Measurements from ENCODE around the gene MVP. TPM values are rescaled to one million over a fixed set of nuclear protein-coding genes. Genes with fewer than 3 reads are reported as not detected.
"Not testable (repeated sequence)": the region's sequence is repeated elsewhere in the genome, so short reads cannot be mapped to it uniquely, and the experiment has no call there.

Gene MVP
- total and polyA plus RNA-seq, 4 donors: 150 to 322 (median 253) TPM

GRCh38 chr16:29830774-29831173 lies 10.5 kb downstream of the MVP start:
- no peak for DNase-seq

DNA sequence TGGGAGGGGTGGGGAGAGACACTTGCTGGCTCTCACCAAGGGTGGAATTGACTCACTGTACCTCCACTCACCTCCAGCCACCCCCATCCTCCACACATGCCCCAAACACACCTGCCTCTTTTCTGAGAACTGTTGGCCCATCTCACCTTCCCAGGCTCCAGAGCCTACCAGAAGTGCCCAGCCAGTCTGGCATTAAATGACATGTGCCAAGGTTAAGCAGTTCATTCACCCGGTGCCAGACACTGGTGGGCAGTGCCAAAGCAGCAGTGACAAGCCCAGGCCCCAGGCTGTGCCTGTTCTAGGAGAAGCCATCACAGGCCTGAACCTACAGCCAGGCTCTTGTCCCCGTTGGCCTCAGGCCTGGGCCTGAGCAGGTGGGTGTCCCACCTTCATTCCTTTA lies 11.2 kb downstream of the MVP start:
- ATAC-seq (ENCODE audit: insufficient read depth, low FRiP score): no peak
- Histone ChIP-seq H3K27me3 (ENCODE audit: control insufficient read depth in 3 of 3, insufficient read depth in 3 of 3, low read length in 2 of 3) (no peaks in the 10 kb centered on the region), H3K4me1 (ENCODE audit: control insufficient read depth in 5 of 5, insufficient read depth in 5 of 5, low read length in 5 of 5) (peaks cover 0 to 7% (median 0%) of the 10 kb centered on the region in 5 donors), H3K36me3 (ENCODE audit: control insufficient read depth in 4 of 4, insufficient read depth in 4 of 4, low read length in 4 of 4) (peaks cover 0 to 47% (median 0%) of the 10 kb centered on the region in 4 donors), H3K4me3 (no peak overlapping the region), H3K27ac (ENCODE audit: low read depth in 1 of 2, low read length in 1 of 2) (no peak overlapping the region), H3K9ac (ENCODE audit: insufficient read depth in 1 of 2, low read length in 2 of 2) (no peak overlapping the region), H3K9me3 (ENCODE audit: control insufficient read depth in 4 of 4, insufficient read depth in 3 of 4, low read length in 3 of 4) (no peaks in the 10 kb centered on the region)
- 84 to 91% methylated on average over 2 of the region's 2 CpGs for WGBS, 2 donors
- TF ChIP-seq, protein P1, sequence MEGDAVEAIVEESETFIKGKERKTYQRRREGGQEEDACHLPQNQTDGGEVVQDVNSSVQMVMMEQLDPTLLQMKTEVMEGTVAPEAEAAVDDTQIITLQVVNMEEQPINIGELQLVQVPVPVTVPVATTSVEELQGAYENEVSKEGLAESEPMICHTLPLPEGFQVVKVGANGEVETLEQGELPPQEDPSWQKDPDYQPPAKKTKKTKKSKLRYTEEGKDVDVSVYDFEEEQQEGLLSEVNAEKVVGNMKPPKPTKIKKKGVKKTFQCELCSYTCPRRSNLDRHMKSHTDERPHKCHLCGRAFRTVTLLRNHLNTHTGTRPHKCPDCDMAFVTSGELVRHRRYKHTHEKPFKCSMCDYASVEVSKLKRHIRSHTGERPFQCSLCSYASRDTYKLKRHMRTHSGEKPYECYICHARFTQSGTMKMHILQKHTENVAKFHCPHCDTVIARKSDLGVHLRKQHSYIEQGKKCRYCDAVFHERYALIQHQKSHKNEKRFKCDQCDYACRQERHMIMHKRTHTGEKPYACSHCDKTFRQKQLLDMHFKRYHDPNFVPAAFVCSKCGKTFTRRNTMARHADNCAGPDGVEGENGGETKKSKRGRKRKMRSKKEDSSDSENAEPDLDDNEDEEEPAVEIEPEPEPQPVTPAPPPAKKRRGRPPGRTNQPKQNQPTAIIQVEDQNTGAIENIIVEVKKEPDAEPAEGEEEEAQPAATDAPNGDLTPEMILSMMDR (IDR thresholded peaks at IDR 0.05; ENCODE audit: control extremely low read depth, extremely low read depth): no peak
- no peak for DNase-seq

More at GRCh38 chr16:29830774-29831173, 10.5 kb downstream of the MVP start:
- peaks cover 0 to 47% (median 0%) of the 10 kb centered on the region in 4 donors for H3K36me3 ChIP-seq (ENCODE audit: control insufficient read depth in 4 of 4, insufficient read depth in 4 of 4, low read length in 4 of 4)
- H3K4me1 ChIP-seq (ENCODE audit: control insufficient read depth in 5 of 5, insufficient read depth in 5 of 5, low read length in 5 of 5): peaks cover 0 to 13% (median 0%) of the 10 kb centered on the region in 5 donors
- H3K27ac ChIP-seq (ENCODE audit: low read depth in 1 of 2, low read length in 1 of 2): no peak overlapping the region
- ATAC-seq (ENCODE audit: insufficient read depth, low FRiP score): no peak
- H3K9ac ChIP-seq (ENCODE audit: insufficient read depth in 1 of 2, low read length in 2 of 2): no peak overlapping the region
- TF ChIP-seq, protein P1 (IDR thresholded peaks at IDR 0.05; ENCODE audit: control extremely low read depth, extremely low read depth): no peak
- no peaks in the 10 kb centered on the region for H3K9me3 ChIP-seq (ENCODE audit: control insufficient read depth in 4 of 4, insufficient read depth in 3 of 4, low read length in 3 of 4)
- 94 to 95% methylated on average over 11 of the region's 11 CpGs for WGBS, 2 donors
- no peaks in the 10 kb centered on the region for H3K27me3 ChIP-seq (ENCODE audit: control insufficient read depth in 3 of 3, insufficient read depth in 3 of 3, low read length in 2 of 3)
- H3K4me3 ChIP-seq: no peak overlapping the region

- not testable (repeated sequence) for H3K9me3 ChIP-seq (ENCODE audit: control insufficient read depth in 4 of 4, insufficient read depth in 3 of 4, low read length in 3 of 4); H3K4me3 ChIP-seq; H3K9ac ChIP-seq (ENCODE audit: insufficient read depth in 1 of 2, low read length in 2 of 2); H3K4me1 ChIP-seq (ENCODE audit: control insufficient read depth in 5 of 5, insufficient read depth in 5 of 5, low read length in 5 of 5); H3K27me3 ChIP-seq (ENCODE audit: control insufficient read depth in 3 of 3, insufficient read depth in 3 of 3, low read length in 2 of 3); ATAC-seq (ENCODE audit: insufficient read depth, low FRiP score); DNase-seq; H3K27ac ChIP-seq (ENCODE audit: low read depth in 1 of 2, low read length in 1 of 2)
- H3K36me3 ChIP-seq (ENCODE audit: control insufficient read depth in 4 of 4, insufficient read depth in 4 of 4, low read length in 4 of 4): peaks cover 0 to 59% (median 0%) of the 10 kb centered on the region in 4 donors
- 97 to 100% methylated on average over 4 of the region's 4 CpGs for WGBS, 2 donors
Measured at GRCh38 chr16:29833219-29833618, 13.0 kb downstream of the MVP start.

GRCh38 chr16:29834079-29834478 lies 13.8 kb downstream of the MVP start:
- Histone ChIP-seq H3K27ac (ENCODE audit: low read depth in 1 of 2, low read length in 1 of 2) (no peak overlapping the region), H3K9ac (ENCODE audit: insufficient read depth in 1 of 2, low read length in 2 of 2) (no peak overlapping the region), H3K27me3 (ENCODE audit: control insufficient read depth in 3 of 3, insufficient read depth in 3 of 3, low read length in 2 of 3) (peaks cover 0 to 2% (median 0%) of the 10 kb centered on the region in 3 donors), H3K36me3 (ENCODE audit: control insufficient read depth in 4 of 4, insufficient read depth in 4 of 4, low read length in 4 of 4) (peaks cover 0 to 66% (median 0%) of the 10 kb centered on the region in 4 donors), H3K9me3 (ENCODE audit: control insufficient read depth in 4 of 4, insufficient read depth in 3 of 4, low read length in 3 of 4) (no peaks in the 10 kb centered on the region), H3K4me3 (no peak overlapping the region), H3K4me1 (ENCODE audit: control insufficient read depth in 5 of 5, insufficient read depth in 5 of 5, low read length in 5 of 5) (peaks cover 0 to 2% (median 0%) of the 10 kb centered on the region in 5 donors)
- ATAC-seq (ENCODE audit: insufficient read depth, low FRiP score) (no peak), DNase-seq (no peak)
- TF ChIP-seq, protein P1 (IDR thresholded peaks at IDR 0.05; ENCODE audit: control extremely low read depth, extremely low read depth): no peak
- 94 to 96% methylated on average over 5 of the region's 5 CpGs for WGBS, 2 donors
